Breast epithelium (tissue), 3 donors: ENCODE results near the gene UTP14A.

Experiments
- CTCF ChIP-seq, 3 donors: fragments of 450-650 bp; IDR thresholded peaks; one replicate each; pipeline ENCODE4 v1.5.1; 2016 to 2017; ENCODE audit warnings: antibody characterized with exemption in 3 of 3, mild to moderate bottlenecking in 3 of 3, moderate library complexity in 3 of 3
- POLR2A ChIP-seq: fragments of 450-650 bp; IDR thresholded peaks from one replicate; pipeline ENCODE4 v1.6.1; 2016; ENCODE audit warnings: antibody characterized with exemption, mild to moderate bottlenecking, moderate library complexity

- TF ChIP-seq CTCF (IDR thresholded peaks at IDR 0.05) (peak; percentile 48 to 67 (median 58)), POLR2A (no peak)
These were observed 19.5 kb downstream of the UTP14A start for GRCh38 chrX:129925305-129926092.
